Fibroblast of peridontal ligament (primary cell): ENCODE data around the gene CCDC197.
A peak's percentile ranks its signal among the peaks of the same experiment; 100 is the strongest.

Experiments
- DNase-seq: peaks from one replicate; pipeline ENCODE4 v3.0.0-alpha.2; 2010; ENCODE audit errors: extremely low read depth

Gene CCDC197

GRCh38 chr14:93961620-93962019, 35.5 kb upstream of the CCDC197 start:
- no peak for DNase-seq

DNA sequence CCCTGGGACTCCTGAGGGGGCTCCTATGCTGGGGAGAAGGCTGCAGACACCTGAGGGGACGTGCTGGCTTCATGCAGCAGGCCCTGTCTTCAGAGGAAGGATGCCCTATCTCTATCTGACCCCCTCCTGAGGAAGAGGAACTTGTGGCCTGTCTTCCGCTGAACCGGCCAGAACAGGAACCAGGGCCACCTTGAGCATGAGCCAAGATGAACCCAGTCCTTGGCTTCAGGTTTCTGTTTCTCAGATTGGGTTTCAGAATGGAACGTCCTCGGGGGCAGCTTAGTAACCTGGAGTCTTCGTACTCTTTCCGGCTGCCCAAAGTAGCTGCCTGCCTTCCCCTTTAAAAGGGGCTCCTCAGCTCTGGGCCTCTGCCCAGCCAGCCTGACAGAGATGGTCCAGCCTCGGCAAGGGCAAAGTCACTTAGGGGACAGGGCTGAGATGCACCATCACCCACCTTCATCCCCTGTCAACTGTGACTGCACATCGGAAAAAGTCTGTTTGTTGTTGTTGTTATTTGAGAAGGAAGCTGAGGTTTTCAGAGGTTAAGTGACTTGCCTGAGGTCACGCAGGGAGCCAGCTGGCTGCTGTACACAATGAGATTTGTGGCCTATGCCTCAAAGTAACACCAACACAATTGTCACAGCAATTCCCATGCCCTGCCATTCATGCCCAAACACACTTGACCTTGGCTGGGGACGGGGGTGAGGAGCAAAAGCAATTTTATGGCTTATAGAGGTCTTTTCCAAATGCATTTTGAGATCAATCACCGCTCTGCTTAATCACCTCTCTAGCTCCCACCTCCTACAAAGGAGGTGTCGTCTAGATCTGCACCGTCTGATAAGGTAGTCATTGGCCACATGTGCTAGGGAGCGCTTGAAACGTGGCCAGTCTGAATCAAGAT, 34.1 kb upstream of the CCDC197 start:
- DNase-seq = no peak

DNA sequence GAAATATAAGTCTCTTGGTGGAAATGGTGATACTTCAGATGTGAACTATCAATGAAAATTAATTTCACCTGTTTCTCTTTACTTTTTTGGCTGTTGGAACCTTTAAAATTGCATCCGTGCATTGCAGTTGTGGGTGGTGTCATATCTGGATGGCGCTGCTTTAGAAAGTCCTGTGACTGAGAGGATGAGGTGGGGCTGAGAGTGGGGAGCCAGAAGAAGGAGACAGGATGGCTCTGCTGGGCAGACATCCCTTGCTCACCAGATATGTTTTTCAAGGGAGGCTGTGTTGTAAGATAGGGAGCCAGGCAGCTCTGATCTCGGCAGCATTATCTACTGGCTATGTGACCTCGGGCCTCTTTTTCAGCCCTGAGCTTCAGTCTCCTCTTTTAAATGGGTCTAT, 33.4 kb upstream of the CCDC197 start:
- no peak for DNase-seq

GRCh38 chr14:93964281-93964680, 32.8 kb upstream of the CCDC197 start:
- DNase-seq = no peak

GRCh38 chr14:93964820-93965286, 32.2 kb upstream of the CCDC197 start:
- DNase-seq = no peak

DNA sequence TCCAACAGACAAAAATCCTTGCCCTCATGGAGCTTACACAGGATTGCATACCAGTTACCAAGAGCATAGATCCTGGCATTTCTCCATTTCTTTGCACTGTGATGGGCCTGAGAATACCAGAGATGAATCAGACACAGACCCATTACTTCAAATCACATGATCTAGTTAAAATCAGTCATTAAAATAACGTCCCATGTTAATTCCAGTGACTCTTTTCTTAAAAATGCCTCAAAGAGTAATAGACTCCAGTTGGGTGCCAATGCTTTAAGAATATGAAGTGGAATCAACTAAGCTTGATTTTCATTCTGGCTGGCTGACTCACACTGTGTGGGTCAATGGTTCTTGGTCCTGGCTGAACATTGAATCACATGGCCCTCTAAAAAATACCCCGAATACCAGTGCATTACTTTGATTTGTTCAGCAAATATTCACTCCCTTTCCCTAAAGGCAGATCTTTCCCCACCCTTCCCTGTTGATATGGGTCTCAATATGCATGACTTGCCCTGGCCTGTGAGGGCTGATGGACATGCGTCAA, 31.7 kb upstream of the CCDC197 start:
- DNase-seq = peak; percentile 97

- DNase-seq = no peak
These were observed 31.1 kb upstream of the CCDC197 start for GRCh38 chr14:93965946-93966474.

DNA sequence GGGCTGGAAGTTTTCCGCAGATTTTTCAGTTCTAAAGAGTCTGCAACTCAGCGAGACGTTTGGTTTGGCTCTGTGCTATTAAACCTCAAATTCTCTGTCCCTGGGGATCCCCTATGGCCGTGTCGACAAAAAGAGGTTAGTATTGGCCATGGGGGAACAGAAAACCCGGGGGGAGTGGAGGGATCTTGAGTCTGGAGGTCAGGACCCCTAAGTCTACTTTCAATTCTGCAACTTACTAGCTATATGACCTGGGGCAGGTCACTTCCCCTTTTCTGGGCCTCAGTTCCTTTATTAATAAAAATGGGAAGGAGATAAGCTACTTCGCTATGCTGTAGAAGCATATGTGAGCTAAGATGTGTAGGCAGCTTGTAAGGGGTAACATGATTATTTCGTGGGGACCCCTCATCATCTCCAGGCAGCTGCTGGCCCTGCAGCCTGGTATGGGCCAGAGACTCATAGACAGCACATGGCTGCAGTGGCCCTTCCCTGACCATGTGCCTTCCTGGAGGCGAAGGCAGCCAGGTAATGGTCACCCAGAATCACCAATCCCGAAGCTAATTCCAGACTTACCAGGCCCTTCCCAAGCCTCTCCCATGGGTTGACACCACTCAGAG, 29.4 kb upstream of the CCDC197 start:
- no peak for DNase-seq

- peak; percentile 39 for DNase-seq
These were observed 27.8 kb upstream of the CCDC197 start for GRCh38 chr14:93969082-93969828.

DNA sequence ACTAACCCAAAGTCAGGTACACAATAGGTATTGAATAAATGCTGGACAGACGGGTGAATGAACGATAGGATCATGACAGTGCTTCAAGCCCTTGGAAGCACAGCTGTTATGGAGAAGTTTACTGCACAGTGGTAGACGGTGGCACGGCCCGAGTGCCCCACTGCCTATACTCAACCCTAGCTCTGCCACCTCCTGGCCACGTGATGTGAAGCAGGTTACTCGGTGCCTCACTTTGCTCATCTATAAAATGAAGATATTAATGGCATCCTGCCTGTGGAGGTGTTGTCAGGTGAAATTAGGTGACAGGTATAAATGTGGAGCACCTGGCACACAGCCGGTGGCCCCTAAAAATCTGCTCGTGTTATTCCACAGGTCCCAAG, 26.5 kb upstream of the CCDC197 start:
- DNase-seq = no peak

- DNase-seq = peak; percentile 48
These were observed 26.0 kb upstream of the CCDC197 start for GRCh38 chr14:93970965-93971634.

- no peak for DNase-seq
These were observed 25.5 kb upstream of the CCDC197 start for GRCh38 chr14:93971635-93972027.

GRCh38 chr14:93972618-93973205, 24.4 kb upstream of the CCDC197 start:
- no peak for DNase-seq

GRCh38 chr14:93973607-93974006, 23.5 kb upstream of the CCDC197 start:
- no peak for DNase-seq

DNA sequence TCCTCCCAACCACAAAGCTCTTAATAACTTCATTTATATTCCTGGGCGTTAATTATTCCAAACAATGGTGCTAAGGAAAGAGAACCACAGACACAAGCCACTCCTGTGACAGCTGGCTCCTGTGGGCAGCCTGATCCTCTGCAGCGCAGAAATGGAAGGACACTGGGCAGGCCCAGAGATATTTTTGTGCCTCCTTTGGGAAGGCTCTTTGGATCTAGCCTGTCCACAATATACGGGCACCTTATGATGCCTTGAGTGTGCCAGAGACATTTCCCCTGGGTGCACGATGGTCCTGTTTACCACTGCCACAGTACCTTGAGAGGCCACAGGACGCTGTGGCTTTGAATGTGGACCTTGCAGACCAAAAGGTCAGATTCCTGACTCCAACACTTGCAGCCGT, 22.8 kb upstream of the CCDC197 start:
- no peak for DNase-seq

DNA sequence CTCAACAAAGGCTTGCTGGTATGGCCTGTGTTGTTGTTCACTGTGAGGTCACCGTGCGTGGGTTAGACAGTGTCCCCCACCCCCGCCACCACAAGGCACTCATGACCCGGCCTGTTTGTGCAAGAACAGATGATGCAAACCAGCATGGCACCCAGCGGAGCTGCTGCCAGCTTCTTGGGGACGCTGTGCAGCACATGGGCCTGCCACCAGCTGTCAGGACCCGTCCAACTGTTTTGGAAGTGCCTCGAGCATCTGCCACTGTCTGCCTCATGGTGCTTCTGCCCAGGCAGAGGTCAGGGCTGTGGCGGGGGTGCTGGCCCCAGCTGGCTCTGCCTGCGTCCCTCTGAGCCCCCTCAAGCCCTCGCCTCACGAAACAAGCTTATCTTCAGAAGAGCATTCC, 22.3 kb upstream of the CCDC197 start:
- DNase-seq = no peak

GRCh38 chr14:93975791-93976476, 21.2 kb upstream of the CCDC197 start:
- DNase-seq = no peak

GRCh38 chr14:93976477-93977057, 20.5 kb upstream of the CCDC197 start, which contains the start of gene ASB2:
TSS of gene ASB2 (minus strand) at chr14:93976570. CDS start at chr14:93964539, 12,031 bp downstream.
- DNase-seq = no peak

DNA sequence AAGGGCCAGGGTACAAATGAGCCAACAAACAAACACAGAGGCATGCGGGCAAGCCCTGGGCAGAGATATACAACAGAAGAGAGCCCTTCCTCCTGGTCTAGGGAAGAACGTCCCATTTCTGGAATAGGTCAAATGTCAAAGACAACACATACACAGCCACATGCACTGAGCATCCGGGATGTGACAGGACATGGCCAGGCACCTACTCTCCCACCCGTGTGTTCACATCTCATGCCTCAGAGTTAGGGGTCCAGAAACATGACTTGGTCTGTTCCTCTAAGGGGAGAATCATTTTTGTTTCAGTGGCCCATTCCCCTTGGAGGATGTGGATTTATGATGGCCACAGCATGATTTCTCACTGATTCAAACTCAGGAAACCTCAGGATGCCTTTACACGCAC, 19.9 kb upstream of the CCDC197 start:
- no peak for DNase-seq
